Measurements from ENCODE around the gene GM2A. TPM values are rescaled to one million over a fixed set of nuclear protein-coding genes. Genes with fewer than 3 reads are reported as not detected.
"Not testable (repeated sequence)": the region's sequence is repeated elsewhere in the genome, so short reads cannot be mapped to it uniquely, and the experiment has no call there.

The GM2A gene
- polyA plus RNA-seq, 4 donors, result 29.0 to 31.9 (median 30.3) TPM

DNA sequence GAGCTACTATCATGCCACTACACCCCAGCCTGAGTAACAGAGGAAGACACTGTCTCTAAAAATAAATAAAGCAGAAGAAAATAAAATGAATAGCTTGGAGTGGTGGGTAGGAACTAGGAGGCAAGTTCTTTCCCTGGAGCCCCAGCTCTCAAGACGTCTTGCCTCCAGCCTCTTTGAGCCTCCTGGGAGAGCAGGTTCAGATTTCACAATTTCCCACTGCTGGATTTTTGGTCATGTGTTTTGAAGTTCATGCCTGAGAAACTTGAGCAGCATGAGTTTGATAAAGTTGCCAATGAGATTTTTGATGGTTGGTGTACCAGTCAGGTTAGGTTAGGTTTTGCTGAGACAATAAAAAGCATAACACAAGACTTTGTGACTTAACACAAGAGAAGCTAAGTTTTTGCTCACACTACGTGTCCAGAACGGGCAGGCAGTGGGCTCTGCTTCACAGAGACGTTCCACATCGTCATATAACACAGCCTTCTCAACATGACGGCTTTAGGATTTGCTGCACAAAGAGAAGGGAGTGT is 25.0 kb upstream of the GM2A start:
- no peak for DNase-seq (ENCODE audit: low read depth in 4 of 4, low spot score in 2 of 4)

DNA sequence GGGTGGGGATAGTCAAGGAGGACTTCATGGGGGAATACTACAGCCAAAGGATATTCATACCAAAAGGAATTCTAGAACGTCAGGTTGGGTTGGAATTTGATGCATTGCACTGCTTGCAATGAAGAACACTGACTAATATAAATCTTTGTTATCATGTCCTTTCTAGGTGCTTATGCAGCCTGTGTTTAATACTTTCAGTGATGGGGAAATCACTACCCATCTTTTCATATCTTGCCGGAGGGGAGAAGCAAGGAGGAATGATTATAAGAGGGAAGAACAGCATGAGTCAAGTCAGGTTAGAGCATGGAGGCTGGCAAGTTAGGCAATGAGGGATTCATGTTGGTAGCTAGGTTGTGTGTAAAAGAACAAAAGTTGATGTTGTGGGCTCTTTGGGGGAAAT is 24.0 kb upstream of the GM2A start:
- DNase-seq (ENCODE audit: low read depth in 4 of 4, low spot score in 2 of 4), result no peak

DNA sequence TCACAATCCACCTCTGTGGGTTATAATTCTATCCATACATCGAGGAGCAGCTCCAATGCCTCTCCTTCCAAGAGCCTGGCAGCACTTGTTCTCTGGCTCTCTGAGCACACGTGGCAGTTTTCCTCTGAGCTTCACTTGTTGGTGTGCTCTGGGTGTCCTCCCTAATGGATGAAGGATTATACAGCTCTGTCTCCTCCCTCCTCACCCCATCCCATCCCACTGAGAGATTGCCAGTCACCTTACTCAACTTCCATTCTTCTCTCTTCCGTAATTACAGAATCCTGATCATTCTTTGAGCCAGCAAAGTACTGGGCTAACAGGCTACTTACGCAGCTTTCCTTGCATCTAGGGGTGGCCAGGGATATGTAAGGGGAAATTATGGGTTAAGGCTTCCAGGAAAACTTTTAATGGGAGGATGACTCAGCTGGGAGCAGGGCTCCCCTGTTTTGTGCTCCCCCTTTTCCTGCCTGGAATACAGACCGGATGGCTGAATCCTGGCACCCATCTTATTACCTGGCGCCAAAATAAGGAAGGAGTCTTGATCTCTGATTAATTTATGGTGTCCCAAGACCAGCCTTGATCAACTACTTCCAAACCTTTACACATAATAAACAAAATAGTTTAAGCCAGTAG is 22.8 kb upstream of the GM2A start:
- no peak for DNase-seq (ENCODE audit: low read depth in 4 of 4, low spot score in 2 of 4)

DNA sequence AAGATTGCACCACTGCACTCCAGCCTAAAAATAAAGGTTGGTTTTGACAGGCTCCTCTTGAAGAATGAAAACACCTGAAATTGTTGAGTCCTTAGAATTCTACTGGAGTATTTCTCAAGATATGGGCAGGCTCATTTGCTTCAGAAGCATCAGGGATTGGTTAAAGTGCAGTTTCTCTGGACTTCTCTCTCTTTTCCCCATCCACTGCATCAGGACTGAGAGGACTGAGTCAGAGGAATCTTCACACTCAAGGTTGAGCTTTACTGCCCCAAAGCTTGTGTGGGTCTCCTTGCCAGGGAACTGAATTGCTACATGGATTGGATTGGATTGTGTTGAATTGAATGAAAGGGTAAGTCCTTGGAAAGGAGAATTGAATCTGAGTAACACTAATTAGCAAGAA is 21.6 kb upstream of the GM2A start:
- no peak for DNase-seq (ENCODE audit: low read depth in 4 of 4, low spot score in 2 of 4)

DNA sequence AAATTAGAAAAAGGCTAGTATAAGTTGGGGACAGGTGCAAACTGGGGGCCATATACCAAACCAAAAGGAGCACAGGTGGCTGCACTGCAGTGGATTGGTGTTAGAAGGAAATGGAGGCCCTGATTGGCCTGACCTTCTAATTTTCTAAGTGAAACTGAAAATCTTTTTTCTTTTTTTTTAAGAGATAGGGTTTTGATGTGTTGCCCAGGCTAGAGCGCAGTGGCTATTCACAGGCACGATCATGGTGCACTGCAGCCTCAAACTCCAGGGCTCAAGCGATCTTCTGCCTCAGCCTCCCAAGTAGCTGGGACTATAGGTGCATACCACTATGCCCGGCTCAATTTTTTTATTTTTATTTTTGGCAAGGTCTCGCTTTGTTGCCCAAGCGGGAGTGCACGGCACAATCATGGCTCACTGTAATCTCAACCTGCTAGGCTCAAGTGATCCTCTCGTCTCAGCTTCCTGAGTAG is 19.3 kb upstream of the GM2A start:
- no peak for DNase-seq (ENCODE audit: low read depth in 4 of 4, low spot score in 2 of 4)

DNA sequence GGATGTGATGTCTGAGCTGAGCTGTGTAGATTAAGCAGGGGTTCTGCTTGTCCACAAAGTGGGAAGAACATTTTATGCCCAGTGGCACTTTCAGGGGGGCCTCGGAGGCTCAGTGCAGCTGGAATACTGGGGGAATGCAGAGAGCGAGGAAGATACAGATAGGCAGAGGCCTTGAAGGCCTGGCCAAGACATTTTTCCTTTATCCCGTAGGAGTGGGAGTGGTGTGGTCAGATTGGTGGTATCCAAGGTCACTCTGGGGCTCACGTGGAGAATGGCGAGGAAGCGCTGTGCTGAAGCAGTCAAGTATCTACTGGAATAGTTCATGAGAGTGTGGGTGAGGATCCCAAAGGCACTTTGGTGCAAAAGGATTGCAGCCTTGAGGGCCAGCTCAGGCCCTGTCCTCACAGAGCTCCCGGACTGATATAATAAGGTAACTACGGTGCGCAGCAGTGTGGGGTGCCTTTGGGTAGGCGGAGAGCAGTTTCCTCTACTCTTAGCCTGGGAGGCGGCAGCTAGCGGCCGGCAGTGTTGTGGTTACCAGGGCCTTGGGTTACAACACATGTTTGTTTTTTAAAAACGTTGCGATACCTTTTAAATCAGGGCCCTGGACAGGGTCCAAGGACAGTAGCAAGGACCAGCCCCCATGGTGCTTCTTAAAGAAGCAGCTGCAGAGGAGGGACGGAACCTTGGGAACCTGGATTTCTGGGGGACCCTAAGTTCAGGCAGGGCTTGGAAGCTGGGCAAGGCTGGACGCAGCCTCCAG is 18.3 kb upstream of the GM2A start:
- DNase-seq (ENCODE audit: low read depth in 4 of 4, low spot score in 2 of 4), result no peak

DNA sequence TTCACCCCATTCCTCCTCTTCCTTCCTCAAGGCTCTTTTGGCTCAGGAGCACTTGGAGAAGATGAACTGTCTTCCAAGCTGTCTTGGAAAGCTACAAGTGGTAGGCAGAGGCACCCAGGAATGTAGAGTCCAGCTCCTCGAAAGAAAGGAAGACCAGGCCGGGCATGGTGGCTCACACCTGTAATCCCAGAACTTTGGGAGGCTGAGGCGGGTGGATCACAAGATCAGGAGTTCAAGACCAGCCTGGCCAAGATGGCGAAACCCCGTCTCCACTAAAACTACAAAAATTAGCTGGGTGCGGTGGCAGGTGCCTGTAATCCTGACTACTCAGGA is 17.8 kb upstream of the GM2A start:
- not testable (repeated sequence) for DNase-seq (ENCODE audit: low read depth in 4 of 4, low spot score in 2 of 4)

DNA sequence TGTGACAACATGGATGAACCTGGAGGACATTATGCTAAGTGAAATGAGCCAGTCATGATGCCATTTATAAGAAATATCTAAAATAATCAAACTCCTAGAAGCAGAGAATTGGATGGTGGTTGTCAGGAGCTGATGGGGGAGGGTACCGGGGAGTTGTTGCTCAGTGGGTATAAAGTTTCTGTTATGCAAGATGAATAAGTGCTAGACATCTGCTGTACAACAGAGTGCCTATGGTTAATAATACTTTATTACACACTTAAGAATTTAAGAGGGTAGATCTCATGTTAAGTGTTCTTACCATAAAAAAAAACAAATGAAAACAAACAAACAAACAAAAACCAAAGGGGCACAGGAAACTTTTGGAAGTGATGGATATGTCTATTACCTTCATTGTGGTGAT is 16.1 kb upstream of the GM2A start:
- no peak for DNase-seq (ENCODE audit: low read depth in 4 of 4, low spot score in 2 of 4)

DNA sequence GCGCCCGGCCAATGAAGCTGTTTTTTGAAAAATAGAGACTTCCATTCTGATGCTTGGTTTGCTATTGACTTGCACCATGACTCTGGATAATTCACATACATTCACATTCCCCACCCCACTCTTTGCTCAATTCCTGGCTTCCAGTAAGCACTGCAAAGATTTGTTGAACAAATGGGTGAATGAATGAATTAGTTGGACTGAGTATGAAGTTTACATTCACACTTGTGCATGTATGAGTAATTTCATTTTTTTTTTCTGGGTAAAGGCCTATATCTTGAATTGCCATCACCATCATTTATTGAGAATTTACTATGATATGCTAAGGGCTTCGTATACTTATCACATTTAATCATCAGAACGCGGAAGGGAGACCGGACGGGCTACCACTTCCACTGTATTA is 15.3 kb upstream of the GM2A start:
- no peak for DNase-seq (ENCODE audit: low read depth in 4 of 4, low spot score in 2 of 4)

DNA sequence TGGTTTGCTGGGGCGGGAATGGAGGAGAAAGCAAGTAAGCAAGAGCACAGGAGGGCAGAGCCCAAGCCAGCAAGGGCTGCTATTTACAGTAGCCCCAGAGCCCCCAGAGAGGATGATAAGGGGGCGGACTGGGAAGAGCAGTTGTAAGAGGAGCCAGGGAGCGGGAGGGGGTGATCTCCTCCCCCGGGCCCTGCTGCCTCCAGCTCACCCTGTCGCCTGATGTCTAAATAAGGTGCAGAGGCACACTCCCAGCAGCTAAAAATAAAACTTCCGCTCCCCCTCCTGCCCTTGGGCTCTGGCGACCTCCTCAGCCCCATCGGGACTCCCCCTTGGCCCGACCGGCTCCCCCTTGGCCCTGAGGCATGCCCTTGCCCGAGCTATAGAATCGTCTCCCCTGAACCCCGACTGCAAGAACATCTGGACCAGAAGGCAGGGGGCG is 14.7 kb upstream of the GM2A start:
- DNase-seq (ENCODE audit: low read depth in 4 of 4, low spot score in 2 of 4), result no peak

DNA sequence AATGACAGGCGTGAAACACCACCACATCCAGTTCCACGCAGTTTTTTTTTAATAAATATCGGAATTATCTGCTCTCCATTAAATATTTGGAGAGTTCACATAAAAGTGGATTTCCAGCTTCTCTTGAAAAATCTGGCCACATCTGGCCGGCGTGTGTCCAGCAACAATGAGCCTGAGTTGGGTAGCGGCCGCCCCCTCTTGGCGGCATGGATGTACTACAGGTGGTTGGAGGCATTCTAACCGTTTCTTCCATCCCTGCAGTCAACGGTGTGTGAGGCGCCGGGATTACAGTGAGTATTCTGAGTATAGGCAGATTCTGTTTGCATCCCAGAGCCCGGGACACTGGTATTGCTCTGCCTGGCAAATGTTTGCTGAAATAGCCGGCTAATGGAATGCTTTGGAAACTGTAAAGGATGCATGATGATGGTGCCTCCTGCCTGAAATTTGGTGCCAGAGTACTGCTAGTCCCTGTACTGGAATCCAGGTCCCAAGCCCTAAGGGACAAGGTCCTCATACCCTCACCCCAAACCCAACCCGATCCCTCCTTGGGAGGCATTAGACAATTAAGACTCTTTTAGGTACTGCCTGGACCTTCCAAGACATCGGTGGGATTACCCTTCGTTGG is 13.6 kb upstream of the GM2A start:
- DNase-seq (ENCODE audit: low read depth in 4 of 4, low spot score in 2 of 4), result peak in 1 of 4 donors; percentile 65

DNA sequence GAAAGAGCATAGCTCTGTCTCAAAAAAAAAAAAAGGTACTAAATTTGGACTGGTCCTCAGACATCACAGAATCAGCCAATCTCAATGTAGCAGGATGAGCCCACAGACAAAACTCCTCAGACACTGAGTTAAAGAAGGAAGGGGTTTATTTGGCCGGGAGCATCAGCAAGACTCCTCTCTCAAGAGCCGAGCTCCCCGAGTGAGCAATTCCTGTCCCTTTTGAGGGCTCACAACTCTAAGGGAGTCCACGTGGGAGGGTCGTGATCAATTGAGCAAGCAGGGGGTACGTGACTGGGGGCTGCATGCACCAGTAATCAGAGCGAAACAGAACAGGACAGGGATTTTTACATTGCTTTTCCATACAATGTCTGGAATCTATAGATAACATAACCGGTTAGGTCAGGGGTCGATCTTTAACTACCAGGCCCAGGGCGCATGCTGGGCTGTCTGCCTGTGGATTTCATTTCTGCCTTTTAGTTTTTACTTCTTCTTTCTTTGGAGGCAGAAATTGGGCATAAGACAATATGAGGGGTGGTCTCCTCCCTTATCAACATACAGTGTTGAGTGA is 12.6 kb upstream of the GM2A start:
- DNase-seq (ENCODE audit: low read depth in 4 of 4, low spot score in 2 of 4), result not testable (repeated sequence)

DNA sequence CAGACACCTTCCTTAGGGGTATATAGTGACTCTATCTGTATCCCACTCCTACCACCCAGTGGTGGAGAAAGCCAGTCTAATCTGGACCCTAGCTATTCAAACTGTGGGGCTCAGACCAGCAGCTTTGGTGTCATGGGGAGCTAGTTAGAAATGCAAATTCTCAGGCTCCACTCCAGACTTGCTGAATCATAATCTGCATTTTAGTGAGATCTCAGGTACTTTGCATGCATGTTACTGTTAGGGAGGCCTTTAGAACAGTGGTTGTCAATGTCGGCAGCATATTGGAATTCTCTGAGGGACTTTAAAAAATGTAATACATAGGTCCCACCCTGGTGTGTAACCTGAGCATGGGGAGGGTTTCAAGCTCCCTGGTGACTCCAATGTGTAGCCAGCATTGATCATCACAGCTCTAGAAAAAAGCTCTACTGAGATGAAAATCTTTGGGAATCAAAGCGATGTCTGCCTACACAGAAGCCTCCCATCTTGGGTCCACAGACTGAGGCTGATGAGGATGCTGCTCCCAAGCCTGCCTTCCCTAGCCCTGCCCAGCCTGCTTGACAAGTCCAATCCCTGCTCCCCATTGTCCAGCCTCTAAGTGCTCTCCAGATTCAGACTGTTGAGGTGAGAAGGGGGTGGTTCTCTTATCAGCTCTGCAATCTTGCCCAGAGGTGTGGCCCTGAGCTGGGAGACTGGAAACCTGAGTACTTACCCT is 11.9 kb upstream of the GM2A start:
- no peak for DNase-seq (ENCODE audit: low read depth in 4 of 4, low spot score in 2 of 4)

DNA sequence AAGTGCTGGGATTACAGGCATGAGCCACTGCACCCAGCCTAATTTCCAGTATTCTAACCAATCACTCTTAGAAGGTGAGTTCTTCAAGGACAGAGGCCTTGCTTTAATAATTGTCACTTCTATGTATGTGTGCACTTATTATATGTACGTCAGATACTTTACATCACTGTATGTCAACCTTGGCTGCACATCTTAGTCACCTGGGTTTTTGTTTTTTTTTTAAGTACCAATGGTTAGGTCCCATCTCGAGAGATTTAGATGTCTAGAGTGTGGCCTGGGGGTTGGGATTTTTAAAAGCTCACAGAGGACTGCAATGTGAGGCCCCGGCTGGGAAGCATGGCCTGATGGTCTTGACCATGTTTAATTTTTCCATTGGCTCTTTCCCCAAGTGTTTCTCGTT is 9.9 kb upstream of the GM2A start:
- no peak for DNase-seq (ENCODE audit: low read depth in 4 of 4, low spot score in 2 of 4)

DNA sequence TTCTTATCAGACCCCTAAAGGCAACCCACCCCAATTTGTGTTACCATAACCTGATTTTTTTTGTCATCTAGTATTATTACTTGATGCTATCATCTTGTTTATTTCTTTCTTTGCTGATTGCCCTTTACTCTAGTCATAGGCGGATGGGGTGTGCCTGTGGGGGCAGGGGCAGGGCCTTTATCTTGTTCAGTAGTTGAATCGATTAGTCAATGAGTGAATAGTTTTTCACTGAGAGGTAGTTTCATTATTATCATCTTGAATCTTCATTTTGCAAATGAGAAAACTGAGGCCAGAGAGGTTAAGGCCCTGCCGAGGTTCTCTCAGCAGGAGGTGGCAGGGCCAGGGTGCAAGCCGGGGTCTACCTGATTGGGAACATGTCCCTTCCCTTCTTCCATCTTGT is 9.4 kb upstream of the GM2A start:
- DNase-seq (ENCODE audit: low read depth in 4 of 4, low spot score in 2 of 4), result no peak

DNA sequence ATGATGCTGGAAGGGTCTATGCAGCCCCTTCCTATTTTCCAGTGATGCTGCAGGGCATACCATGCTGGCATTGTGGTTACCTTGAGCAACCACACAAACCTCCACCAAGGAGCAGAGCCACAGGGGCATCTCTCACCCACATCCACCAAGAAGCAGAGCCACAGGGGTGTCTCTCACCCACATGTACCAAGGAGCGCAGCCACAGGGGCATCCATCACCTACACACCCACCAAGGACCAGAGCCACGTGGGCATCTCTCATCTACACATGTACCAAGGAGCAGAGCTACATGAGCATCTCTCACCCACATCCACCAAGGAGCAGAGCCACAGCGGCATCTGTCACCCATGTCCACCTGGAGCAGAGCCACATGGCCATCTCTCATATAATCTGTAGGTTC is 8.8 kb upstream of the GM2A start:
- no peak for DNase-seq (ENCODE audit: low read depth in 4 of 4, low spot score in 2 of 4)

DNA sequence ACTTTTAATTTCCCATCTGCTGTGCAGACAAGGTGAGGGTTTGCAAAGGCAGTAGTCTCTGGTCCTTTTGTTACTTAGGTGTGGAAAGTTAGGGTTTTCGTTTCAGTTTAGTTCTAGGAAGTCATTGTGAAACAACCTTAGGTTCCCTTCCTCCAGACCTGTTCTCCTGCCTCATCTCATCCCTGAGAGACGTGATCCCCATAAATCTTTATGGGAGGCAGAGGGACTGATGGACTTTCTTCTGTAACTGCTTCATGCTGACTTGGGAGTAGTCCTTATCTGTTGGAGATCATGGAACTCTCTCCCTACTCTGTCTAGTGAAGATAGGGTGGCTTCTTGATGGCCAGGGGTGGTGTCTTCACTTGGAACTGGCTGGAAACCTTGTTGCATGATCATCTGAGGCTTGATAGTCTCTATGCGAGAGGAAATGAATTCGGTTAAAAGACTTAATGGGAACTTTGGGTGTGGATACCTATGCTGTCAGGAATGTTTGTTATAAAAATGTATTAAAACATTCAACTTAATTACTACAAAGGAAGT is 7.2 kb upstream of the GM2A start:
- no peak for DNase-seq (ENCODE audit: low read depth in 4 of 4, low spot score in 2 of 4)

DNA sequence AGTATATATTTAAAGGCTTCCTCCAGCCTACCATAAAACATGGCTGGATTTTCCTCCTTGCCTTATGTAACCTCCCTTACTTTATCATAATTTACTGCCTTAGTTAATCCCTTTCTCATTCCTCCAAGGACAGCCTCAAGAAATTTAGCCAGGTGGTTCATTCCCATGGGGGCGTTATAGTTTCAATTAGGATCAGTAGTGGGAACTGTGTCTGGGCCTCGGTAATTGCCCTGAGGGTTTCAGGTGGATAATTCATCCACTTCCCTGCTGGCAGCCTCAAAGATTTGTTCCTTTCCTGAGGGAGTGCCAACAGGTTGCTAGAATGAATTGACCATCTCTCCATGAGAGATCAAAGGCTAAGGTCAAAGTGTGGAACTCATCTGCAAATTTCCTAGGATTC is 4.3 kb upstream of the GM2A start:
- no peak for DNase-seq (ENCODE audit: low read depth in 4 of 4, low spot score in 2 of 4)

DNA sequence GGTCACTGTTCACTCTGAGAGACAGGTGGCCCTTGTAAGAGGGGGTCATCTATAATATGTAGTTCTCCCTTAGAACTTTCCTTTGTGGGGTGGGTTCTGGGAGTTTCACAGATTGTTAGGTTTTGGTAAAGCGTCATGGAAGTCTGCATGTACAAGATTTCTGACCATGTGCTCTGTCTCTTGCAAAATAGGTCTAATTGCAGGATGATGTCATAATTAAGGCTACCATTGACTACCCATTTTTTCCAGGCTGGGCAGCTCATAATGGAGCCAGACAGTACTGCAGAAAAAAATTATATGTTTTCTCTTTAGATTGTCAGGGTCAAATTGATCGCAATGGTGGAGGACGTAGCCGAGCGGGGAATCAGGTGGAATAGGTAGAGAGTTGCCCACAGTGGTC is 3.7 kb upstream of the GM2A start:
- DNase-seq (ENCODE audit: low read depth in 4 of 4, low spot score in 2 of 4), result no peak

DNA sequence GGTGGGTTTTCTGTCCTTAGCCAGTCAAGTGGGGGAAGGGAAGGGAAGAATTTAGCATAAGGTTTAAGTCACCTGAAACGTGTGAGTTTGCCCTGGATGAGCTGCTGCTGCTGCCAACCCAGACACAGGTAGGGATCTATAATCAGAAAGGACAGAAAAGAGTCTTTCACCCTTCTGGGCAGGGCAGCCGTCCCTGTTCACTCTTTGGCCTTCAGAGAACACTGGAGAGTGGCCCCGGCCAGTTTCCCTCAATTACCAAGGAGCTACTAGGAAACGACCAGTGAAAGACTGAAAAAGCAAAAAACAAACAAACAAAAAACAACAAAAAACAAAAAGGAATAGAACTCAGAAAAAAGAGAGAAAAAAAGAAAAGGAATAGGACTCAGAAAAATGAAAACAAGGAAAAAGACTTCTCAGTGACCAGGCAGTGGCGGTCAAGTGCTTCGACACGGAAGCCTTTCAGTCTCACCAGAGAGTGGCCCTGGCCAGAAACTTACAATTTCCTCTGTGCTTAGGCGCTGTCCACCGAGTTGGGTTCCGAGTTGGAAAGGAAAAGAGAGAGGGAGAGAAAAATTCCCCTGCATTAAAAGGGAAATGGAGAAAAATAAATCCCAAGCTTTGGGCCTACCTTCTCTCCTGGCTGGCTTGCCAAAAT is 2.5 kb upstream of the GM2A start:
- no peak for DNase-seq (ENCODE audit: low read depth in 4 of 4, low spot score in 2 of 4)

All from left renal cortex interstitium (tissue), 4 donors.